ENCODE measurements around the gene TREML4. TPM values are rescaled to one million over a fixed set of nuclear protein-coding genes. Genes with fewer than 3 reads are reported as not detected.
A peak's percentile ranks its signal among the peaks of the same experiment; 100 is the strongest.

TREML4 gene
- total and polyA plus RNA-seq, 2 of the 8 experiments (the other 6 are each of a cell fraction or from before 2014, with no cell fraction given): not detected

DNA sequence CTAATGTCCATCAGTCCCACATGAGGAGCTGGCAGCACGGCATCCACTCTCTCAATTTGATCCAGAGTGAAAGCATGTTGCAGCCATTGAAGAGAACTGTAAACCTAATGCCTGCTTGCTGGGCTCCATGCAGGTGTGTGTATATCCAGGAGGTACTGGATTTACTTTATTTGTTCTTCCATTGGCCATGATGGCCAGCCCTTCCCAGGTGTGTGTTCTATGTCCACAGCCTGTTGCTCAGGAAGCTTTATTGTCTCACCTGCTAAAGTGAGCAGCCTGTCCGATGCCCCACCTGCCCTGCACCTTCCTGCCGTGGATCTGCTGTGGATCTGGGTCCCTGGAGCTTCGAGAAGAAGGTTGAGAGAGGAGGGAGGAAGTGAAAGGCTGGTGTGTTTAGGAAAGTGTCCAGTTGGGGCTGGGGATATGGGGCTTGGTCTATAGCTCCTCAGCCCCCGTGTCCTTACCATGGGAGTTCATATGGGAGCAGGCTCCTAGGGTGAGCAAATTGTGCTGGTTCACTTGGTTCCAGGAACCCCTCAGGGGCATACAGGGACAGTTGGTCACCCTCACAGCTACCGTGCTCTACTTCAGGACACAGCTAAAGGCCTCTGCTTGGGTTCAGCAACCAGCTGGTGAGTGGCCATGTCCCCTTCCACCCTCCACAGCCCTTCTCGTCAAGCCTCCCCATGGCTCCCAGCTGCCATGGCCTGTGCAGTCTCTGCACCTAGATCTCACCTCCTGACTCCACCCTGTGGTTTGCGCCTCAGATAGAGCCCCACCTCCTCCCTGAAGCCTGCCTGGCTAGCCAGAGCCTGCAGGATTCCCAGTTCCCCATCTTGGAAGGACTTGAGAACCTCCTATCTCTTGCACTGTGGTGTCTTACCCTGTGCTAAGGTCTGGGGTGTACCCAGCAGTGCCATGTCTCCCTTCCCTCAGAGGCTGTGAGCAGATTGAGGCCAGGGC is 39.9 kb upstream of the TREML4 start:
- H3K27ac ChIP-seq (ENCODE audit: low read depth, low read length): 0 out of 2 replicates have a peak overlapping the region, but pooled peaks have one; percentile 33
- H4K20me1 ChIP-seq (replicated peaks in 1 of 2; ENCODE audit: control insufficient read depth in 1 of 2, insufficient read depth in 2 of 2, low read length in 2 of 2): no peaks in the 10 kb centered on the region
- H2BK120ac ChIP-seq (replicated peaks; ENCODE audit: low read depth, low read length): no peak overlapping the region
- no peak overlapping the region for H3K23ac ChIP-seq (ENCODE audit: insufficient read length)
- no peaks in the 10 kb centered on the region for H3K79me2 ChIP-seq (ENCODE audit: control insufficient read depth in 1 of 2, insufficient read depth in 2 of 2, low read length in 2 of 2)
- H3K36me3 ChIP-seq (ENCODE audit: control insufficient read depth in 2 of 4, insufficient read depth in 4 of 4, low read length in 3 of 4): no peaks in the 10 kb centered on the region
- H4K91ac ChIP-seq (replicated peaks; ENCODE audit: insufficient read length, low read length): no peak overlapping the region
- no peak for TF ChIP-seq RNF2 (IDR thresholded peaks at IDR 0.05; ENCODE audit: borderline replicate concordance, low read depth, low read length, missing control alignments, poor library complexity, severe bottlenecking)
- TF ChIP-seq SIX5 (IDR thresholded peaks at IDR 0.05; ENCODE audit: low read depth, low read length): no peak
- TF ChIP-seq FOSL1 (IDR thresholded peaks at IDR 0.05; ENCODE audit: insufficient read depth, low read depth, low read length): no peak
- no peak for TF ChIP-seq CREB1 (IDR thresholded peaks at IDR 0.05)
- H3K4me3 ChIP-seq (ENCODE audit: extremely low read depth in 1 of 4, insufficient read depth in 2 of 4, low read depth in 3 of 4, low read length in 4 of 4): no peak overlapping the region
- no peaks in the 10 kb centered on the region for H3K27me3 ChIP-seq (replicated peaks in 1 of 4; ENCODE audit: control insufficient read depth in 3 of 4, extremely low read depth in 1 of 4, insufficient read depth in 3 of 4, low read length in 3 of 4)
- no peaks in the 10 kb centered on the region for H3K79me1 ChIP-seq (ENCODE audit: low read depth, low read length)
- H3K4ac ChIP-seq (replicated peaks; ENCODE audit: insufficient read length, low read depth, low read length): no peak overlapping the region
- no peak overlapping the region for H2AFZ ChIP-seq (ENCODE audit: low read length)
- H3K9me3 ChIP-seq (ENCODE audit: insufficient read depth in 2 of 2, low read depth in 1 of 2, low read length in 1 of 2): peaks cover 5 to 16% of the 10 kb centered on the region in 2 experiments; a peak in 3 of 4 replicates
- CTCF ChIA-PET (ENCODE audit: partially characterized antibody): interaction anchor here (0.9 to 6.2 kb wide), 11 partner anchors 7 to 133 kb away, joined by 3 to 51 read pairs (median 5); partner anchors contain the start of gene TREML2
- 89% methylated on average over 7 of the region's 8 CpGs; no CpG with 5 or more reads in 1 of the 2 experiments for WGBS, 2 experiments (ENCODE audit: extremely low coverage in 1 of 2, insufficient coverage in 1 of 2, insufficient read length in 1 of 2, insufficient replicate concordance in 2 of 2, low coverage in 1 of 2, low lambda C conversion rate in 2 of 2, missing lambda C conversion rate in 1 of 2)
- H2BK20ac ChIP-seq (ENCODE audit: low read length): no peak overlapping the region
- H4K8ac ChIP-seq (ENCODE audit: extremely low read depth, insufficient read depth, low read length): no peak overlapping the region
- H2BK12ac ChIP-seq (ENCODE audit: low read depth, low read length): no peak overlapping the region
- no peak overlapping the region for H3K9ac ChIP-seq (replicated peaks in 1 of 4; ENCODE audit: extremely low read depth in 1 of 4, low read depth in 3 of 4, low read length in 3 of 4)
- H3K56ac ChIP-seq (replicated peaks; ENCODE audit: insufficient read length, low read depth, low read length): no peak overlapping the region
- DNase-seq (ENCODE audit: low read depth in 1 of 2, low spot score in 2 of 2) (peak in 1 of 2 experiments; percentile 34), FAIRE-seq (no peak)
- H2BK15ac ChIP-seq (ENCODE audit: low read length): peak overlapping the region; percentile 46; the same call in 1 of the 2 replicates
- H3K4me2 ChIP-seq (ENCODE audit: insufficient read depth in 1 of 2, low read depth in 2 of 2, low read length in 2 of 2): no peak overlapping the region
- no peak overlapping the region for H2AK5ac ChIP-seq (ENCODE audit: low read depth, low read length)
- H2BK5ac ChIP-seq (ENCODE audit: low read depth, low read length): no peak overlapping the region
- POLR2A ChIA-PET (ENCODE audit: partially characterized antibody): interaction anchor here (1.4 kb wide), 1 partner anchor 8 kb away, joined by 5 read pairs; no protein-coding TSS in a partner anchor
- no peak overlapping the region for H3K14ac ChIP-seq (ENCODE audit: insufficient read length)
- H3K4me1 ChIP-seq (replicated peaks in 1 of 4; ENCODE audit: control insufficient read depth in 3 of 4, insufficient read depth in 4 of 4, low read length in 3 of 4): no peaks in the 10 kb centered on the region; a peak in 1 of 7 replicates
- H3K18ac ChIP-seq (ENCODE audit: extremely low read depth, low read length): no peak overlapping the region
- H3K23me2 ChIP-seq (ENCODE audit: low read depth, low read length): no peaks in the 10 kb centered on the region
- no peak overlapping the region for H4K5ac ChIP-seq (ENCODE audit: insufficient read length, low read depth, low read length)
